ENCODE data around the gene PSME2. TPM values are rescaled to one million over a fixed set of nuclear protein-coding genes. Genes with fewer than 3 reads are reported as not detected.
A peak's percentile ranks its signal among the peaks of the same experiment; 100 is the strongest.

The PSME2 gene
- total and polyA plus RNA-seq, 10 of the 15 experiments (the other 5 are each of a cell fraction or from before 2014, with no cell fraction given): 510 to 3,542 (median 913) TPM

DNA sequence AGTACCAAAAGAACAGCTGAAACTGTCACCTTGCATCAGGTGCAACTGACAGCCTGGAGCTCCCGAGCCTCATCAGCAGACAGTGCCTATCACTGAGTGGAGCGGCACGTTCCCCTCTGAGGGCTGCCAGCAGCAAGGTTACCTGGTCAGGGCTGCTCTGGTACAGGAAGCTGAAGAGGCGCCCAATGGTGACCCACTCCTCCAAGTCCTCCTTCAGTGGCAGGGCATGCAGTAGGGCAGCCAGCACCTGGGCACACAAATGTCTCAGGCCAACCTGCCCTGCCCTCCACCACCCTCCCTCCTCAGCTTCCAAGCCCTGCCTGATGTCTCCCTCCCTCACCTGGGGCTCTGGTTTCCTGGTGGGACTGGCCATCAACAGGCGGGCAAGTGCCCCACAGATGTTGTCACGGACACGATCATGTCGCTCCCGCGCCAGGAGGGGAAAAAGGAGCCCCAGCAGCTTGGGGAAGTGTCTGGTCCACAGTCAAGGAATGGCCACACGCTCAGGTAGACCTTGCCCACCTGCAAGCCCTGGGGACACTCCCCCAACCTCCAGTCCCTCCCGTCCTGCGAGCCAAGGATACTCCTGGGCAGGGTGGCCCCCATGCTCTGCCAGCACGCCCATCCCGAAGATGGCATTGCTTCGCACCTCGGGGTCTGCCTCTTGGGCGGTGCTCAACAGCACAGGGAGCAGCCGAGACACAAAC lies 35.1 kb upstream of the PSME2 start:
- H2AFZ ChIP-seq (ENCODE audit: control insufficient read depth, low read depth, low read length): no peak overlapping the region
- H3K4me3 ChIP-seq: no peak overlapping the region
- intact Hi-C loops (cut with micrococcal nuclease; ENCODE audit: unreplicated experiment) (no loop called here), in situ Hi-C loops (cut with MboI) (no loop called here)
- no peaks in the 10 kb centered on the region for H3K4me1 ChIP-seq (ENCODE audit: control insufficient read depth, insufficient read depth, low read length)
- ChIA-PET CTCF (interaction anchor here (1.0 kb wide), 1 partner anchor 32 kb away, joined by 5 read pairs; the partner anchor contains the start of gene CHMP4A), POLR2A (interaction anchor here (1.6 kb wide), 1 partner anchor 20 kb away, joined by 6 read pairs; the partner anchor contains the start of gene IRF9), SMC1A (ENCODE audit: uncharacterized antibody, unreplicated experiment) (no interaction called here), RAD21 (ENCODE audit: unreplicated experiment) (interaction anchor here (1.7 kb wide), 1 partner anchor 115 kb away, joined by 4 read pairs; no protein-coding TSS in a partner anchor)
- H3K36me3 ChIP-seq (ENCODE audit: control insufficient read depth in 2 of 2, insufficient read depth in 2 of 2, low read length in 1 of 2): peaks cover 21 to 57% of the 10 kb centered on the region in 2 experiments
- no peaks in the 10 kb centered on the region for H3K27me3 ChIP-seq (replicated peaks in 1 of 2; ENCODE audit: control insufficient read depth in 2 of 2, insufficient read depth in 2 of 2, low read length in 1 of 2)
- ATAC-seq (no peak), DNase-seq (ENCODE audit: low read depth, low spot score) (no peak), FAIRE-seq (no peak)
- peaks cover under 1% of the 10 kb centered on the region for H3K79me2 ChIP-seq (ENCODE audit: control insufficient read depth, insufficient read depth, low read length)
- H3K9ac ChIP-seq (ENCODE audit: control insufficient read depth, insufficient read depth, low read length): no peak overlapping the region
- no peaks in the 10 kb centered on the region for H4K20me1 ChIP-seq (ENCODE audit: control insufficient read depth, insufficient read depth)
- H3K27ac ChIP-seq (ENCODE audit: control insufficient read depth, insufficient read depth): no peak overlapping the region
- peak; percentile 56 for TF ChIP-seq POLR2AphosphoS5 (IDR thresholded peaks at IDR 0.05; ENCODE audit: low read length)
- TF ChIP-seq TCF7 (IDR thresholded peaks at IDR 0.05; ENCODE audit: borderline replicate concordance): no peak
- no peak for TF ChIP-seq CREB1 (IDR thresholded peaks at IDR 0.05; ENCODE audit: low read depth)
- TF ChIP-seq POLR2A (IDR thresholded peaks at IDR 0.05; ENCODE audit: low read depth, low read length): peak; percentile 77
- WGBS (ENCODE audit: insufficient coverage, insufficient replicate concordance, low lambda C conversion rate, missing lambda C conversion rate): 87% methylated on average over 19 of the region's 19 CpGs
- no peak overlapping the region for H3K4me2 ChIP-seq (ENCODE audit: control insufficient read depth, insufficient read depth)
- no peaks in the 10 kb centered on the region for H3K9me3 ChIP-seq (replicated peaks; ENCODE audit: control insufficient read depth, insufficient read depth, low read length)
- no TSS peak for BruUV-seq (replicated peaks)

DNA sequence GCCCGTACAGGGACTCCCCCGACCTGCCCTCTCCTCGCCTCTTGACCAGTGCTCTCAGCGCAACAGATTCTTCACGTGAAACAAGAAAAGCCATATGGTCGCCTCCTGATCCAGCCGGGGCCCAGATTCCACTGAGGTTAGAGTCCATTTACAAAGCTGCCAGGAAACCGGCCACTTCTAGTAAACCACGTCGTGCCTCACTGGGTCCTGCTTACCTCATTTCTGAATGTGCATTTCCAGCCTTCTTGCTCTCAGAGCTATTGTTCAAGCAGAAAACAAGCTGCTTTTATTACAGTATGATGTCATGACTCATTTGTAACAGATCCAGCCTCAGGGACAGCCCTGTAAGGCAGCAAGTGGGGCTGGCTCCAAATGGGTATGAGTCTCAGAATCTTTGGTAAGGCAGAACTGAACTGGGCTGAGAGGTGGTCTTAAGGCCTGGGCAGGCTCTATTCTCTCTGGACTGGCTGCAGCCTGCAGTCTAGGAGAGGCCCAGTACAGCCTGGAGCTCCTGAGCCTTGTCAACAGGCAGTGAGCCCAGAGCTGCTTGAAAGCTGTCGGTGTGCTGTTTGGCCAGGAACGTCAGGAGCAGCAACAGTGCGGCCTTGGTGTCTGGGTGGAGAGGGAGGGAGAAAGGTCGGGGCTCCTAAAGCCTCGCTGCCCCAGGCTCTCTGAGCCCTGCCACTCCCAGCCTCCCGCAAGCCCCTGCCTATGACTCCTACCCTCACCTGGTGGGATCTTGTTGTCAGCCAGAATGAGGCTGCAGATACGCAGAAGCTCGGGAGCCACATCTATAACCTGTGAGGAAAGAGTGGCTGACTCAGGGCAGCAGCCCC lies 33.8 kb upstream of the PSME2 start:
- ChIA-PET CTCF (interaction anchor here (0.6 to 1.0 kb wide), 3 partner anchors 33 to 128 kb away, joined by 3 to 5 read pairs (median 3); partner anchors contain the start of genes CHMP4A, CIDEB and MDP1), SMC1A (ENCODE audit: uncharacterized antibody, unreplicated experiment) (no interaction called here), RAD21 (ENCODE audit: unreplicated experiment) (interaction anchor here (1.7 kb wide), 1 partner anchor 117 kb away, joined by 4 read pairs; no protein-coding TSS in a partner anchor), POLR2A (interaction anchor here (1.4 kb wide), 1 partner anchor 18 kb away, joined by 4 read pairs; no protein-coding TSS in a partner anchor)
- TF ChIP-seq POLR2A (IDR thresholded peaks at IDR 0.05; ENCODE audit: low read depth, low read length) (peak; percentile 62), POLR2AphosphoS5 (IDR thresholded peaks at IDR 0.05; ENCODE audit: low read length) (0 out of 2 replicates have a peak, but pooled peaks have one; percentile 3), ATF7 (IDR thresholded peaks at IDR 0.05; ENCODE audit: low read depth) (0 out of 2 replicates have a peak, but pooled peaks have one; percentile 45), SMAD5 (IDR thresholded peaks at IDR 0.05; ENCODE audit: low read depth) (0 out of 2 replicates have a peak, but pooled peaks have one; percentile 27)
- TF ChIP-seq, protein P1, sequence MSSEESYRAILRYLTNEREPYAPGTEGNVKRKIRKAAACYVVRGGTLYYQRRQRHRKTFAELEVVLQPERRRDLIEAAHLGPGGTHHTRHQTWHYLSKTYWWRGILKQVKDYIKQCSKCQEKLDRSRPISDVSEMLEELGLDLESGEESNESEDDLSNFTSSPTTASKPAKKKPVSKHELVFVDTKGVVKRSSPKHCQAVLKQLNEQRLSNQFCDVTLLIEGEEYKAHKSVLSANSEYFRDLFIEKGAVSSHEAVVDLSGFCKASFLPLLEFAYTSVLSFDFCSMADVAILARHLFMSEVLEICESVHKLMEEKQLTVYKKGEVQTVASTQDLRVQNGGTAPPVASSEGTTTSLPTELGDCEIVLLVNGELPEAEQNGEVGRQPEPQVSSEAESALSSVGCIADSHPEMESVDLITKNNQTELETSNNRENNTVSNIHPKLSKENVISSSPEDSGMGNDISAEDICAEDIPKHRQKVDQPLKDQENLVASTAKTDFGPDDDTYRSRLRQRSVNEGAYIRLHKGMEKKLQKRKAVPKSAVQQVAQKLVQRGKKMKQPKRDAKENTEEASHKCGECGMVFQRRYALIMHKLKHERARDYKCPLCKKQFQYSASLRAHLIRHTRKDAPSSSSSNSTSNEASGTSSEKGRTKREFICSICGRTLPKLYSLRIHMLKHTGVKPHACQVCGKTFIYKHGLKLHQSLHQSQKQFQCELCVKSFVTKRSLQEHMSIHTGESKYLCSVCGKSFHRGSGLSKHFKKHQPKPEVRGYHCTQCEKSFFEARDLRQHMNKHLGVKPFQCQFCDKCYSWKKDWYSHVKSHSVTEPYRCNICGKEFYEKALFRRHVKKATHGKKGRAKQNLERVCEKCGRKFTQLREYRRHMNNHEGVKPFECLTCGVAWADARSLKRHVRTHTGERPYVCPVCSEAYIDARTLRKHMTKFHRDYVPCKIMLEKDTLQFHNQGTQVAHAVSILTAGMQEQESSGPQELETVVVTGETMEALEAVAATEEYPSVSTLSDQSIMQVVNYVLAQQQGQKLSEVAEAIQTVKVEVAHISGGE (CRISPR knock-in tag; IDR thresholded peaks at IDR 0.05): no peak
- ATAC-seq (peak; percentile 52), DNase-seq (ENCODE audit: low read depth, low spot score) (no peak), FAIRE-seq (no peak)
- no peaks in the 10 kb centered on the region for H3K79me2 ChIP-seq (ENCODE audit: control insufficient read depth, insufficient read depth, low read length)
- H4K20me1 ChIP-seq (ENCODE audit: control insufficient read depth, insufficient read depth): no peaks in the 10 kb centered on the region
- H3K9me3 ChIP-seq (replicated peaks; ENCODE audit: control insufficient read depth, insufficient read depth, low read length): no peaks in the 10 kb centered on the region
- H2AFZ ChIP-seq (ENCODE audit: control insufficient read depth, low read depth, low read length): no peak overlapping the region
- intact Hi-C loops (cut with micrococcal nuclease; ENCODE audit: unreplicated experiment) (no loop called here), in situ Hi-C loops (cut with MboI) (no loop called here)
- 53% methylated on average over 18 of the region's 18 CpGs for WGBS (ENCODE audit: insufficient coverage, insufficient replicate concordance, low lambda C conversion rate, missing lambda C conversion rate)
- no peak overlapping the region for H3K9ac ChIP-seq (ENCODE audit: control insufficient read depth, insufficient read depth, low read length)
- no peak overlapping the region for H3K4me2 ChIP-seq (ENCODE audit: control insufficient read depth, insufficient read depth)
- H3K4me3 ChIP-seq: no peak overlapping the region
- H3K36me3 ChIP-seq (ENCODE audit: control insufficient read depth in 2 of 2, insufficient read depth in 2 of 2, low read length in 1 of 2): peaks cover 13 to 54% of the 10 kb centered on the region in 2 experiments; a peak in 3 of 4 replicates
- H3K27ac ChIP-seq (ENCODE audit: control insufficient read depth, insufficient read depth): no peak overlapping the region
- H3K27me3 ChIP-seq (replicated peaks in 1 of 2; ENCODE audit: control insufficient read depth in 2 of 2, insufficient read depth in 2 of 2, low read length in 1 of 2): no peaks in the 10 kb centered on the region
- no TSS peak for BruUV-seq (replicated peaks)
- H3K4me1 ChIP-seq (ENCODE audit: control insufficient read depth, insufficient read depth, low read length): no peaks in the 10 kb centered on the region
